Activated CD4-positive, alpha-beta T cell treated with anti-CD3 and anti-CD28 coated beads for 4 hours (primary cell): ENCODE results near the gene LYPD4.
A peak's percentile ranks its signal among the peaks of the same experiment; 100 is the strongest.
"Not testable (repeated sequence)": the region's sequence is repeated elsewhere in the genome, so short reads cannot be mapped to it uniquely, and the experiment has no call there.

Experiments used
- DNase-seq, 2 donors: peaks; one replicate each; pipeline ENCODE4 v3.0.0-alpha.2; 2020

The LYPD4 gene, protein sequence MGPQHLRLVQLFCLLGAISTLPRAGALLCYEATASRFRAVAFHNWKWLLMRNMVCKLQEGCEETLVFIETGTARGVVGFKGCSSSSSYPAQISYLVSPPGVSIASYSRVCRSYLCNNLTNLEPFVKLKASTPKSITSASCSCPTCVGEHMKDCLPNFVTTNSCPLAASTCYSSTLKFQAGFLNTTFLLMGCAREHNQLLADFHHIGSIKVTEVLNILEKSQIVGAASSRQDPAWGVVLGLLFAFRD

DNA sequence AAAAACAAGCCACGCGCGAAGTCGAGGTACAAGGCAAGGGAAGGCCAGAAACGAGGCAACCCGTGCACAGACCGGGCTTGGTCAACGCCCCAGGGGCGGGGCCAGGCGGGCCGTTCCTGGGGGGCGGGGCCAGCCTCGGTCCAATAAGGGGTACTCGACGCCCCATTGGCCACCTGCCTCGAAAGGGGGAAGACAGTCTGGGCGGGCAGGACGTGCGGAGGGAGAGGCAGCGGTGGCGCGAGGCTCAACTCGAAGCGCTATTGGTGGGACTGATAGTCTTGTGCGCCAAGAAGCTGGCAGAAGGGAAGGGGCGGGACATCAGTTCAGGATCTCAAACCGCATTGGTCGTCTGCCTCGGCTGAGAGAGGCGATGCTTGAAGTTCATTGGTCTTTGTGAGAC is at the start of gene LYPD4:
Gene LYPD4, minus strand, starts transcription at position 83 of the 400 bp plus-strand sequence. CDS start 5,398 bp downstream, outside the sequence.
- no peak for DNase-seq

DNA sequence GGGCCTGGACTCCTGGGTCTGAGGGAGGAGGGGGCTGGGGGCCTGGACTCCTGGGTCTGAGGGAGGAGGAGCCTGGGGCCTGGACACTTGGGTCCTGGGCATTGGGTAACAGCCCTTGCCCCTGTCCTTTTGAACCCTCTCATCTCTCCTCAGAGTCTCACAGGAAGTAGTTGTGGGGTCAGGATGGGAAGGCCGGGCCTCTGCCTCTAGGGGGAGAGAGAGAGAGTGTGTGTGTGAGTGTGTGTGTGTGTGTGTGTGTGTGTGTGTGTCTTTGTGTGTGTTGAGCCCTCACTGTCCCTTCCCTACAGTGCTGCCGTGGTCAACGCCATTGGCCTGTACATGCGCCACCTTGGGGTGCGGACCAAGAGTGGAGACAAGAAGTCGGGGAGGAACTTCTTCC is 49.4 kb upstream of the LYPD4 start:
- DNase-seq: no peak

DNA sequence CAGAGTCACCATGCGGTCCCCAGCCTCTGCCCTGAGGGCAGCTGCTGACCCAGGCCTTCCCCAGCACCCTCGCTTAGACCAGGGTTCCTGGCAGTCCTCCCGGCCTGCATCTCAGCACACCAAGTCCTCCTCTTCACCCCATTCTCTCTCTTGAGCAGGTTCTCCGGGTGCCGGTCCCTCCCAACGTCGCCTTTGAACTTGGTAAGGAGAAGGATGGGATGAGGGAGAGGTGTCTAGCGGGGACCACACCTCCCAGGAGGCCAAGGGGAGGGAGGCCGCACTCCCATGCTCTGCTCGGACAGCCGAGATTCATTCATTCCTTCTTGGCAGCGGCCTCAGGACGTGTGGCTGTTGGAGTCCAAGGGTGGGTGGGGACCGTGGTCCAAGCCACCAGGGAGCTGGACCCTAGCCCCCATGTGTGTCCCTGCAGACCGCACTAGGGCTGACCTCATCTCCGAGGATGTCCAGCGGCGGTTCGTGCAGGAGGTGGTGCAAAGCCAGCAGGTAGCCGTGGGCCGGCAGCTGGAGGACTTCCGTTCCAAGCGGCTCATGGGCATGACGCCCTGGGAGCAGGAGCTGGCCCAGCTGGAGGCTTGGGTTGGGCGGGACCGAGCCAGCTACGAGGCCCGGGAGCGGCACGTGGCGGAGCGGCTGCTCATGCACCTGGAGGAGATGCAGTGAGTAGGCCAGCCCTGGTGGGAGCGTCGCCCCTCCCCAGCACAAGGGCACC is 47.9 kb upstream of the LYPD4 start:
- no peak for DNase-seq

DNA sequence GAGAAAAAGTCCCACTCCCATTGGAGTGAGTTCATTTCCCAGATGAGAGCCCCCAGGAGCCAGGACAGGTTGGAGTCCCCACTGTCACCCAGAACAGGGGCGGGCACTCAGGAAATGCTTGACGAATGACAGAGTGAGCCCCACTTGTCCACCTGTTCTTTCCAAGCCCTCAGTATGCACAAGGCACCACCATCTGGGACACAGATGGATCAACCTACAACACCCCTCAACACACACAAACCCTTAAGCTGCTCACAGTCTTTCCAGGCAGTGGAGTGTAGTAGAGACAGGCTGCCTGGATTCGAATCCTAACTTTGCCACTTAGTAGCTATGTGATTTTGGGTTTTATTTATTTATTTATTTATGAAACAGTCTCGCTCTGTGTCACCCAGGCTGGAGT is 46.5 kb upstream of the LYPD4 start:
- no peak for DNase-seq

DNA sequence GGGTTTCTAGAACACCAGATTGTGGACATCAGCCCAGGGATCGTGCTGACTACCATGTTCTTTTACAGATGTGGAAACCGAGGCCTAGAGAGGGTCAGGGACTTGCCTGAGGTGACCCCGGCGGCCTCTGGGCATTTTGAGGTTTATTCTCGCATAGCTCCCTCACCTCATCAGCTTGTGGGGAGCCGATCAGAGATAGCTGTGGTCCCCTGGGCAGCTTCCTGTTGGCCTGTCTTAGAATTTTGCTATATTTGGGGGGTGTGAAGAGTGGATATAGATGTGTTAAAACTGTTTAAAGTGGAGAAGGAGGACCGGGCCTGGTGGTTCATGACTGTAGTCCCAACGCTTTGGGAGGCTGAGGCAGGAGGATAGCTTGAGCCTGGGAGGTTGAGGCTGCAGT is 45.4 kb upstream of the LYPD4 start:
- DNase-seq: no peak

DNA sequence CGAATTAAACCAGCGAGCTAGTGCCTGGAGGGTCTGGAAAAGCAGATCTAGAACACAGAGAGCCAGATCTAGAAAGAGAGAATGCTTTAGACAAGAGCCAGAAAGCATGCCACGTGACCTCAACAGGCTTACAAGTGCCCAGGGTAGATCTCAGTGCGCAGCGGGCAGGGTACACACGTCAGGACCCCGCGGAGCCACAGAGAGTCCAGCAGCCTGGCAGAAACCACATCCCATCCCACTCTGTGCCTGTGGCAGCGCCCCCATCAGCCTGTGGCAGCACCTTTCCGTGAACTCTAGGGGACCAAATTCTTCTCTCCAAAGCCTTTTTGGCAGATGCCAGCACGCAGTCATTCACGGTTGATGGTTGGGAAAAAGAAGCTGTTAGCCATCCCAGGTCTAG is 44.4 kb upstream of the LYPD4 start:
- no peak for DNase-seq

DNA sequence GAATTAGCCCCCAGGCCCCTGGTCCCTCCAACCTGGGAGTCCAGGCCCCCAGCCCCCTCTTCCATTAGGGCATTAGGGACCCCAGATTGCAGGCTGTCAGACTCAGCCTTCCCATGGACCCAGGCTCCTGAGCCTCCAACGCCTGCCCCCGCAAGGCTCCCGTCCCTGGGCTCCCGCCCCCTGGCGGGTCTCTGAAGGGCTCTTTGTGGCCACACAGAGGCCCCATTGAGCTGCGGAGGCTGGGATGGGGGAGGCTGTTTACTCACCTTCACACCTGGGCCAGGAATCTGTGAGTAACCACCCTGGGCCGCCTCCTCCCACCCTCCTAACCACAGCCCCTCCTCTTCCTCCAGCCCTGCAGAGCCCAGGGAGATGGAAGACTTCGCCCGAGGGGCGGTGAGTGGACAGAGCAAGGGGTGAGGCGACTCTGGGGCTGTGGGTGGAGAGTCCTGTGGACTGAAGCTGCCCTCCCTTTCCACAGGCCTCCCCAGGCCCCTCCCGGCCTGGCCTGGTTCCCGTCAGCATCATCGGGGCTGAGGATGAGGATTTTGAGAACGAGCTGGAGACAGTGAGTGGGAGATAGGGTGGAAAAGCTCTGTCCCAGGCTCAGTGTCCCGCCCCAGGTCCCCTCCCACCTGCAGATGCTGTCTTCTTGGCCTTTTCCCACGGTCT is 43.4 kb upstream of the LYPD4 start:
- DNase-seq: peak; percentile 90 to 91

DNA sequence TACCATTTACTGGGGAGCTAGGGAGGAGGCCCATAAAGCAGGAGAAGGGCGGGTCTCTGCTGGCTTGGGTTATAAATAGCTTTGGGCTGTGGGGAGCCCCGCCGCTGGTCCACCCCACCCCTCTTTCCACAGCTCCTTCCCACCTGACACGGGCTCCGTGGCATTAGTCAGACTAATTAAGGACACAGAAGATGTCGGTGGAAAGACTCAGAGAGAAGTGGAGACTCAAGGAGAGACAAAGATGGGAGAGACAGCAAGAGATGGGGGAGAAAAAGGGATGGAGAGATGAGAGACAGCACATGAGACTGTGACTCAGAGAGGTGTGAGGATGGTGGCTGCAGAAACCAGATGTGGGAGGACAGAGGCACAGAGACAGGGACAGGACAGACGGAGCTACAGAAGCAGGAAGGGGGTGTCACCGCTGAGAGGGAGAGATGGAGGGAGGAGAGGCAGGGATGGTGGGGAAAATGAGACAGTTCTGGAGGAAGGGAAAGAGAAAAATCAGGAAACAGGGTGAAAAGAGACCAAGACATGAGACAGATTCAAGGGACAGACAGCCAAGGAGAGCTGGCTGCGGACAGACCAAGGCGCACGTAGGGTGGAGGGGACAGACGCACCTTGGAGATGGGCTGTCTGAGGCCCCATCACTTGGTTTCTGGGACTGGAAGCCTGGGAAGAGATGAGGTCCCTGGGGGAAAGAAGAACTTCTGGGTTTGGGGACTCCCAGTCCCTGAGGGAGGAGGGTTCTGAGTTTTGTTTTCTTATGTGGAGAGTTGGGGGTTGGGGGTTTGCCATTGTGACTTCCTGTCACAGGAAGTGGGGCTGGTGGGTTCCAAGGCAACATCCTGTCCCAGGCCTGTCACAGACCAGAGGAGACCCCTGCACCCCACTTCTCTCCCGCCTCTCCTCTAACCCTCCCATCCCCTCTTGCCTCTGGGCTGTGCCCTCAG is 42.6 kb upstream of the LYPD4 start:
- DNase-seq: peak; percentile 52 to 61

DNA sequence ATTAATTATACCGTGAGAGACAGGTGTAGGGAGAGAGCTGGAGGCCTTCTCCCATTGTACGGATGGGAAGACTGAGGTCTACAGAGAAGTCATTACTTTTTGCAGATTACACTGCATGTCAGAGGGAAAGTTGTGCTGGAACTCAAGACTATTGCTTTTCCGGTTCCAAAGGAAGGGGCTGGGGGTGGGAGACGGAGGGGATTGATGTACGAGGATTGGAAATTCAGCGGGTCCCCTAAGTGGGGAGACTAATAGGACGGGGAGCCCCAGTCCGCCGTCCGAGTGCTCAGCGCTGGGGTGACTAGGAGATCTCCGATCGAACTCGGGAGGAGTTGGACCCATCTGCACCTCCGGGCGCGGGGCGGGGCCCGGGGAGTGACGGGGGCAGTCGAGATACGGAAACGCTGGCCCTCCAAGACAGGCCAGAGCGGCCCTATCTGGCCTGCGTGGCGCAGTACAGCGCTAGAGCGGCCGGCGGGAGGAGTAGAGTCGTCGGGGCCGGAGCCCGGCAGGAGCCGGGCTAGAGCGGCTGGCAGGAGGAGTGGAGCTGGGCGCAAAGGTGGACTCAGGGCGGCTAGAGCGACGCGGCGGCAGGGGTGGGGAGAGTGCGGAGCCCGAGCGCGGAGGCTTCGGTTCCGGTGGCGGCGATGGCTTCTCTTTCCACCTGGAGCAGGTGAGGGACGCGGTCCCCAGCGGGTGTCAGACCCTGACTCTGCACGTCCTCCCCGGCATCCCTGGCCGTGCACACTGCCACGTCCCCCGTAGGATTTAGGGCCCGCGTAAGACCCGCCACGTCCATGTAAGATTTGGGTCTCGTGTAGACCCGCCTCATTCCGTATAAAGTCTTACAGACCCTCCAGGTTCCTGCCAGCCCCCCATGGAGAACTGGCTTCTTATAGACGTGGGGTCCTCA is 39.6 kb upstream of the LYPD4 start:
- peak; percentile 84 for DNase-seq

DNA sequence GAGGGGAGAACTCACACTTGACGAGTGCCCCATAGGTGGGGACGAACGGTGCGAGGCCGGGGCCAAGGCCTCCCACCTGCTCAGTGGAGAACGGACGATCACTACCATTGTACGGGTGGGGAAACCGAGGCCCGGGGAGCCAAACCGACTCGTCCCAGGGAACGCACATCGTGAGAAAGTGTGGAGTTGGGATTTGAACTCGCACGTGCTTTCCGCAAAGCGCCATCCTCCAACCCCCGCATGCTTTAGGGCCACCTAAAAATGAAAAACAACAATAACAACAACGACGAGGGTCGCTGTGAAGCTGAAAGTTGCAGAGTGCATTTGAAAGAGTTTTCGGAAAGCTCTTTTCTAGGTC is 39.0 kb upstream of the LYPD4 start:
- DNase-seq: no peak

DNA sequence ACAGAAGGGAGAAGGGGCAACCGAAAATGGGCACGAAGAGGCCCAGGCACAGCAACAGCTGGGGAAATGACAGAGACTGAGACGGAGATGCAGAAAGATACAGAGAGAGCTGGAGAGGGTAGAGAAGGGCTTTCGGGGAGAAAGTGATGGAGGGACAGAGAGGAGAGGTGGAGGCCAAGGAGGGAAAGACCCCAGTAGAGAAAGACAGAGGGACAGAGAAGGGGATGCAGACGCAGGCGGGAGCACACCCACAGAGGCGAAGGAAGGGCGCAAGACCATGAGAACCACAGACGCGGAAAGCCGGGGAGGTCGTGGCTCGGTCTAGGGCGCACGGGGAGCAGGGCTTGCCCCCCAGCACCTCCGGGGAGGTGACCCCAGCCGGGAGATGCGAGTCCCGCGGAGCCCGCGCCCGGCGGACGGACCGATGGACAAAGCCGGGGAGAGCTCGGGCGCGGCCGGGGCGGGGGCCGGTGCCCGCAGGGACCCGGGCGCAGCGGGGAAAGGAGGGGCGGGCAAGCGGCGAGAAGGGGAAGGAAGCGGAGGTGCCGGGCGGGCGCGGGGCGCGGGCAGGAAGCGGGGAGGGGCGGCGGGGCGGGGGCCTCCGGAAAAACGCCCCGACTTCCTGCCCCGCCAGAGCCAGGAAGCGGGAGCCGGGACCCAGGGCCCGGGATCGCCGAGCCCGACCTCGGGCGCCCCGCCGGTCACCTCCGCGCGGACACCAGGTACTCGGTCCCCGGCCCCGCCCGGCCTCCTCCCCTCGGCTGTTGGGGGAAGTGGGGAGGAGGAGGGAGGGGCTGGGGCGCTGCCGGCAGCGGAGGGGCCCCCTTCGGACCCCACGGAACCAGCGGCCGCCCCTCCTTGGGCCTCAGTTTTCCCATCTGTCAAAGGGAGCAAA is 38.3 kb upstream of the LYPD4 start, which contains the start of gene ARHGEF1:
Gene ARHGEF1, plus strand, starts transcription at position 617 of the 895 bp plus-strand sequence. CDS start 4,899 bp downstream, outside the sequence.
- DNase-seq: peak; percentile 46 to 62

DNA sequence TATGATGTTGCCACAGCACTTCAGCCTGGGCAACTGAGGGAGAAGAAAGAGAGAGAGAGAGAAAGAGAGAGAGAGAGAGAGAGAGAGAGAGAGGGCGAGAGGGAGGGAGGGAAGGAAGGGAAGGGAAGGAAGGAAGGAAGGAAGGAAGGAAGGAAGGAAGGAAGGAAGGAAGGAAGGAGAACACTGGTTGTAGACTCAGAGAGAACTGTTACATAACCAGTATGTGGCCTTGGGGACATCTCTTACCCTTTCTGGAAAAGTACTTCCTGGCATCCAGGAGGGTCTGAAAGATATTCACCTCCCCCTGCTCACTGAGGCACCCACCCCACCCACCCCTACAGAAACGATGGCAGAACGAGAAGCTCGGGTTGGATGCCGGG is 35.8 kb upstream of the LYPD4 start:
- no peak for DNase-seq

DNA sequence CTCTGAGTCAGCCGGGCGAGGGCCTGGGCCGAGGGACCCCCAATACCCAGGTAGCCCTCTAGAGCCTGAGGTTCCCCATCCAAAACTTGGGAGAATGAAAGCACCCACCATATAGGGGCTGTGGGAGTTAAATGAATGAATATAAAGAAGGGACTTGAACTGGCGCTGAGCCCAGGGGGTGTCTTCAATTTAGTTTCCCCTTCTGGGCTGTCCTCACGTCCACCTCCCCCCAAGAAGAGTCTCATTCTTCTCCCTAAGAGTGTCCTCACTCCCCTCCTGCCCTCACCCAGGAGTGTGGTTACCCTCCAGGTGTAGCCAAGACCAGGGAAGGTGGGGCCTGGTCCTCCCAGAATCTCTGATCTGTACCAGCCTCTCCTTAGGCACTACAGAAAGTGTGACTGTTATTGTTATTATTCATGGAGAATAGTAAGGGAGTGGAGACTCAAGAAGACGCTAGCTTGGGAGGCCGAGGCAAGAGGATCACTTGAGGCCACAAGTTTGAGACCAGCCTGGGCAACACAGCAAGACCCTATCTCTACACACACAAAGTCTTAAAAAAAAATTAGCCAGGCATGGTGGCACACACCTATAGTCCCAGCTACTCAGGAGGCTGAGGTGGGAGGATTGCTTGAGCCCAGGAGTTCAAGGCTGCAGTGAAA is 35.3 kb upstream of the LYPD4 start:
- no peak for DNase-seq

DNA sequence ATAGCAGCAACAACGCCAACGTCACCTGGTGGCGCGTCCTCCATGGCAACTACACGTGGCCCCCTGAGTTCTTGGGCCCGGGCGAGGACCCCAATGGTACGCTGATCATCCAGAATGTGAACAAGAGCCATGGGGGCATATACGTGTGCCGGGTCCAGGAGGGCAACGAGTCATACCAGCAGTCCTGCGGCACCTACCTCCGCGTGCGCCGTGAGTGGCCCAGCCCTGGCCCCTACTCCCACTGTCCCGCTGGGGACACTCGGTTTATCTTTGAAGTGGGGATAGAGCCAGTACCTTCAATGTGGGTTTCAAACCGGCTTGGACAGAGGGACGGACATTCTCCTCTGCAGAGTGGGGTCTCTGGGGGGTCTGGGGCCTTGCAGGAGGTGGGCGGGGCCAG is 34.6 kb upstream of the LYPD4 start:
- no peak for DNase-seq

DNA sequence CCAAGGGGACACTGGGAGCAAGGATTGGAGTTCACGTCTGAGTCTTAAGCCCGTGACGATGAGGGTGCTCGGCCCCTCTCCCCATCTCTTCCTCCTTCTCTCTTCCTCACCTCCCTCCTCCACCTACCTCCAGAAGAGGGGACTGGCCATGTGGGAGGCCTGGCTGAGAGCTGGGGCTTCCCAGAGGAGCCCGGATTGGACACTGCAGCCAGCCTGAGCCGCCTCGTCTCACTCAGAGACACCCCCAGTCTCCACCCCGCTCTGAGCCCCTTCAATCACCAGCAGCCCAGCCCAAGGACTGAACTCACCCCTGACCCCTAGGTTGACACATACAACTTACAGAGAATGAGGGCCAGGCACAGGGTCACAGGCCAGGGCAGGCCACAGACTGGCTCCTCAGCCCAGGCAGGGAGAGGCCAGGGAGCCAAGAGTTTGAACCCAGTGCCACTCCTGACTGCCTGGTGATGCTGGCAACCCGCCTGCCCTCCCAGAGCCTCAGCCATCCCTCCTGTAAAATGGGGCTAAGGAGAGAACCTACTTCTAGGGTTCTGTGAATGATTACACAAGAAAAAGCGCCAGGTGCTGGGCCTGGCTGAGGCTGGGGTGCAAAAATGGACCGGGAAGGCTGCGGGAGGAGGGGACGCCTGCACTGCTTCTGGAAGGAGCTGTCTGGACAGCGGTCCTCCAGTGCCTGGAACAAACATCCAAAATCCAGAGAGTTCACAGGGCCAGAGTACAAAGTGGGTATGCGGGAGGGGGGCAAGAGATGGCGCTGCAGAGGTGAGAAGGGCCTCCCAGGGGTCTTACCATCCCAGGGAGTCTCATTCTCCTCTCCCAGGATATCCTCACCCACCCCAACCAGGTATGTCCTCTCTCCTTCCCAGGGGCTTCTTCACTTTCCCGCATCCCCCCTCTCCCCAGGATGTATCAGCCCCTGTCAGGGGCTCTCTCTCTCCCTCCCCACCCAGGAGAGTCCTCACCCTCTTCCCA is 33.7 kb upstream of the LYPD4 start:
- no peak for DNase-seq

DNA sequence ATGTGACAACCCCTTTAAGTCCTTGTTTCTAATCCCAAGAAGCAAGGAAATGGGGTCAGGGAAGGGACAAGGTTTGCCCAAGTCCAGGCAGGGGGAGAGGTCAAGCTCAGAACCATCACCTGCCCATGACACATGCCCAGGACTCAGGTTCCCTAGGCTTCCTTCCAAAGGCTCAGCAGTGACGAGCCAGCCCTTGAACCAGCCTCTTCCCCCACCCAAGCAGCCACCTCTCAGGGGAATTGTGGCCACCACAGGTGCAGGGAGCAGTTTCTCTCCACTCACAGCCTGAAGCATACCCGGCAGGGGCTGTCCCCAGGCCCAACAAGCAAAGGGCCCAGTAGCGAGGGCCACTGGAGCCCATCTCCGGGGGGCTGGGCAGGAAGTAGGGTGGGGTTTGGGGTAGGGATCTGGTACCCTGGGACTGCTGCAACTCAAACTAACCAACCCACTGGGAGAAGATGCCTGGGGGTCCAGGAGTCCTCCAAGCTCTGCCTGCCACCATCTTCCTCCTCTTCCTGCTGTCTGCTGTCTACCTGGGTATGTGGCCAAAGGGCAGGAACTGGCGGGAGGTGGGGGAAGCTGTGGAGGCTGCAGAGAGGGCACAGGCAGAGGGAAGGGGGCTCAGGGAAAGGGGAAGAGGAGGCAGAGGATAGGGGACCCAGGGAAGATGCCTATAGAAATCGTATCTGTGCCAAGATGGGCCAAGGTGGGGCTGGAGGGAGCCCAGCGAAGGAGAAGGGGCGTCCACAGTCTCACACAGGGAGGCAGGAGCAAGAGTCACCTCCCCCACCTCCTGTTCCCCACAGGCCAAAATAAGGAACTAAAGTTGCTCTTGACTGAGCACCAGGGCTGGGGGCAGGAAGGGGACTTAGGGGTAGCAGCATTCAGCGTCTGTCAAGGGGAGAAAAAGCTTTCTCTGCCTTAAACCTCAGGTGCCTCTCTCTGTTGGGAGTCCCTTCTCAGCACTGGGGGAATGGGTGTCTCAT is 32.7 kb upstream of the LYPD4 start, which contains the start of gene CD79A:
Gene CD79A, plus strand, starts transcription at position 433 of the 986 bp plus-strand sequence. Its CDS starts 26 bp downstream, at position 459.
- DNase-seq: no peak

DNA sequence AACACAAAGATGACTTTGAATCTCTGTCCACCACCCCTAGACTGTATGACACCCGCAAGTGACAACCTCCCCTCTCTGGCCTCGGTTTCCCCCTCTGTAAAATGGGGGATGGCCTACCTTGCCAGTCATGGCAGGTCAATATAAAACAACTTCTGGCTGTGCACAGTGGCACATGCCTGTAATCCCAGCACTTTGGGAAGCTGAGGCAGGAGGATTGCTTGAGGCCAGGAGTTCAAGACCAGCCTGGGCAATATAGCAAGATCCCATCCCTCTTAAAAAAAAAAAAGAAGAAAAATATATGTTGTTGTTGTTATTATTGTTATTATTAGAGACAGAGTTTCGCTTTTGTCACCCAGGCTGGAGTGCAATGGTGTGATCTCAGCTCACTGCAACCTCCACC is 31.5 kb upstream of the LYPD4 start:
- not testable (repeated sequence) for DNase-seq
